GM23338 (cell line): ENCODE measurements around the gene PARL.

Experiments
- CREB1 ChIP-seq: fragments of 250-450 bp; sonication (Bioruptor Pico); IDR thresholded peaks from 2 replicates; pipeline ENCODE4 v1.5.0; 2020; ENCODE audit warnings: low read depth, mild to moderate bottlenecking, moderate library complexity
- CTCF ChIP-seq, 2 experiments: fragments of 200-600 bp in 1 of 2; sonication (generic) in 1 of 2; conservative IDR thresholded peaks; 2 replicates each; pipeline versions ENCODE4 v1.5.1 to v1.6.1; 2016 to 2017; ENCODE audit warnings: antibody characterized with exemption in 2 of 2, low read depth in 2 of 2, mild to moderate bottlenecking in 2 of 2, moderate library complexity in 1 of 2
- EZH2 ChIP-seq: fragments of 200-600 bp; sonication (generic); IDR thresholded peaks from one replicate; pipeline ENCODE4 v1.8.0; 2017; ENCODE audit warnings: antibody characterized with exemption, mild to moderate bottlenecking, low read depth; ENCODE audit not compliant: unreplicated experiment
- EZH2phosphoT487 ChIP-seq: fragments of 200-600 bp; sonication (generic); IDR thresholded peaks from one replicate; pipeline ENCODE4 v1.8.1; 2018; ENCODE audit warnings: antibody characterized with exemption; ENCODE audit not compliant: unreplicated experiment
- POLR2AphosphoS5 ChIP-seq: IDR thresholded peaks from 2 replicates; pipeline ENCODE4 v1.6.1; 2016; ENCODE audit warnings: antibody characterized with exemption, low read depth
- ZNF462 ChIP-seq: fragments of 250-450 bp; sonication (Bioruptor Pico); IDR thresholded peaks from 2 replicates; pipeline ENCODE4 v1.5.0; 2020; ENCODE audit warnings: mild to moderate bottlenecking, moderate library complexity

GRCh38 chr3:183845608-183846288 is 38.9 kb downstream of the PARL start:
- TF ChIP-seq CTCF (conservative IDR thresholded peaks at IDR 0.05; ENCODE audit: low read depth in 2 of 2) (no peak), EZH2 (no peak), CREB1 (no peak), EZH2phosphoT487 (no peak), ZNF462 (CRISPR knock-in tag) (no peak), POLR2AphosphoS5 (no peak)
